ENCODE measurements around the gene DHX29. TPM values are rescaled to one million over a fixed set of nuclear protein-coding genes. Genes with fewer than 3 reads are reported as not detected.

DHX29 gene
- total RNA-seq, 1 experiment from 2014 or later = 16.5 TPM

DNA sequence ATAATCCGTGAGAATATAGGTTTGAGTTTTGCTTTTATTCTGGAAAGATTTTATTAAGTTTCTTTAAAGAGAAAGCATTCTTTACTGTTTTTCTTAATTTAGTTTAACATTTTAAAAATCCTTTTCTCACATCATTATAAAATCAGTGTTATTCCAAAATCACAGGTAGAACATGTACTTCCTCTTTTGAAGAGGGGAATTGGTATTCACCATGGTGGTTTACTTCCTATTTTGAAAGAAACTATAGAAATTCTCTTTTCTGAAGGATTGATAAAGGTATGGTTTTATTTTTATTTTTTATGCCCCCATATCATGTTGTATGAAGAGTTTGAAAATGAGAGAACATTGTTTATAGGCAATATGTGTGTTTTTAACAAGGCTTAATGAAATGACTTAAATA lies 43.3 kb upstream of the DHX29 start:
- ChIA-PET CTCF (no interaction called here), POLR2A (ENCODE audit: unreplicated experiment) (no interaction called here)
- Histone ChIP-seq H3K4me1 (replicated peaks; ENCODE audit: insufficient read depth) (no peaks in the 10 kb centered on the region), H4K20me1 (ENCODE audit: insufficient read depth) (no peaks in the 10 kb centered on the region), H3K27ac (no peak overlapping the region), H3K4me2 (no peak overlapping the region), H3K79me2 (ENCODE audit: low read depth) (no peaks in the 10 kb centered on the region), H3K36me3 (ENCODE audit: low read depth) (peaks cover 39% of the 10 kb centered on the region), H3K9me2 (ENCODE audit: insufficient read depth) (no peaks in the 10 kb centered on the region), H3K9me3 (ENCODE audit: insufficient read depth, low read depth) (no peaks in the 10 kb centered on the region), H3K27me3 (ENCODE audit: insufficient read depth, low read depth) (no peaks in the 10 kb centered on the region), H2AFZ (no peak overlapping the region), H3F3A (ENCODE audit: insufficient read depth, low read depth) (no peaks in the 10 kb centered on the region), H3K4me3 (no peak overlapping the region)
- BruUV-seq (replicated peaks) = no TSS peak
- DNase-seq = no peak
- TF ChIP-seq CTCF (conservative IDR thresholded peaks at IDR 0.05) (no peak), EZH2 (IDR thresholded peaks at IDR 0.05; ENCODE audit: low read depth) (no peak)
- intact Hi-C loops (cut with micrococcal nuclease; ENCODE audit: unreplicated experiment) = no loop called here

GRCh38 chr5:55347786-55348185 lies 40.3 kb upstream of the DHX29 start:
- TF ChIP-seq EZH2 (IDR thresholded peaks at IDR 0.05; ENCODE audit: low read depth) (no peak), CTCF (conservative IDR thresholded peaks at IDR 0.05) (no peak)
- DNase-seq = no peak
- Histone ChIP-seq H4K20me1 (ENCODE audit: insufficient read depth) (no peaks in the 10 kb centered on the region), H3K27ac (no peak overlapping the region), H3K27me3 (ENCODE audit: insufficient read depth, low read depth) (no peaks in the 10 kb centered on the region), H3K9me3 (ENCODE audit: insufficient read depth, low read depth) (no peaks in the 10 kb centered on the region), H3F3A (ENCODE audit: insufficient read depth, low read depth) (peaks cover 7% of the 10 kb centered on the region; the same call in 1 of the 2 replicates), H3K4me3 (no peak overlapping the region), H3K36me3 (ENCODE audit: low read depth) (peaks cover 38% of the 10 kb centered on the region), H3K9me2 (ENCODE audit: insufficient read depth) (no peaks in the 10 kb centered on the region), H3K79me2 (ENCODE audit: low read depth) (no peaks in the 10 kb centered on the region), H2AFZ (no peak overlapping the region), H3K4me2 (no peak overlapping the region), H3K4me1 (replicated peaks; ENCODE audit: insufficient read depth) (no peaks in the 10 kb centered on the region)
- no TSS peak for BruUV-seq (replicated peaks)
- POLR2A ChIA-PET (ENCODE audit: unreplicated experiment) = no interaction called here
- CTCF ChIA-PET = no interaction called here
- intact Hi-C loops (cut with micrococcal nuclease; ENCODE audit: unreplicated experiment) = no loop called here

GRCh38 chr5:55345327-55345726 lies 37.8 kb upstream of the DHX29 start:
- no peaks in the 10 kb centered on the region for H3K9me2 ChIP-seq (ENCODE audit: insufficient read depth)
- no peaks in the 10 kb centered on the region for H3K27me3 ChIP-seq (ENCODE audit: insufficient read depth, low read depth)
- ChIA-PET POLR2A (ENCODE audit: unreplicated experiment) (interaction anchor here (0.6 kb wide), 1 partner anchor 73 kb away, joined by 8 read pairs; no protein-coding TSS in a partner anchor), CTCF (no interaction called here)
- intact Hi-C loops (cut with micrococcal nuclease; ENCODE audit: unreplicated experiment) = no loop called here
- TF ChIP-seq EZH2 (IDR thresholded peaks at IDR 0.05; ENCODE audit: low read depth) = no peak
- no peak for TF ChIP-seq CTCF (conservative IDR thresholded peaks at IDR 0.05)
- no peak overlapping the region for H3K27ac ChIP-seq
- DNase-seq = no peak
- H3K79me2 ChIP-seq (ENCODE audit: low read depth) = no peaks in the 10 kb centered on the region
- H3F3A ChIP-seq (ENCODE audit: insufficient read depth, low read depth) = peaks cover 7% of the 10 kb centered on the region; the same call in 1 of the 2 replicates
- H4K20me1 ChIP-seq (ENCODE audit: insufficient read depth) = no peaks in the 10 kb centered on the region
- no TSS peak for BruUV-seq (replicated peaks)
- no peak overlapping the region for H3K4me3 ChIP-seq
- peaks cover 26% of the 10 kb centered on the region for H3K36me3 ChIP-seq (ENCODE audit: low read depth)
- no peak overlapping the region for H3K4me2 ChIP-seq
- no peak overlapping the region for H2AFZ ChIP-seq
- no peaks in the 10 kb centered on the region for H3K4me1 ChIP-seq (replicated peaks; ENCODE audit: insufficient read depth)
- H3K9me3 ChIP-seq (ENCODE audit: insufficient read depth, low read depth) = no peaks in the 10 kb centered on the region

All from PC-9 (cell line).